GM20431 (cell line): ENCODE measurements around the gene SPNS3.

ENCODE experiments used
- in situ Hi-C: fragments of 300-500 bp; cut with MseI, MboI; formaldehyde crosslinking; loops from one replicate; pipeline ENCODE4 v1.15.0; 2020; ENCODE audit warnings: low sequenced_read_pairs; ENCODE audit not compliant: unreplicated experiment

Gene SPNS3

DNA sequence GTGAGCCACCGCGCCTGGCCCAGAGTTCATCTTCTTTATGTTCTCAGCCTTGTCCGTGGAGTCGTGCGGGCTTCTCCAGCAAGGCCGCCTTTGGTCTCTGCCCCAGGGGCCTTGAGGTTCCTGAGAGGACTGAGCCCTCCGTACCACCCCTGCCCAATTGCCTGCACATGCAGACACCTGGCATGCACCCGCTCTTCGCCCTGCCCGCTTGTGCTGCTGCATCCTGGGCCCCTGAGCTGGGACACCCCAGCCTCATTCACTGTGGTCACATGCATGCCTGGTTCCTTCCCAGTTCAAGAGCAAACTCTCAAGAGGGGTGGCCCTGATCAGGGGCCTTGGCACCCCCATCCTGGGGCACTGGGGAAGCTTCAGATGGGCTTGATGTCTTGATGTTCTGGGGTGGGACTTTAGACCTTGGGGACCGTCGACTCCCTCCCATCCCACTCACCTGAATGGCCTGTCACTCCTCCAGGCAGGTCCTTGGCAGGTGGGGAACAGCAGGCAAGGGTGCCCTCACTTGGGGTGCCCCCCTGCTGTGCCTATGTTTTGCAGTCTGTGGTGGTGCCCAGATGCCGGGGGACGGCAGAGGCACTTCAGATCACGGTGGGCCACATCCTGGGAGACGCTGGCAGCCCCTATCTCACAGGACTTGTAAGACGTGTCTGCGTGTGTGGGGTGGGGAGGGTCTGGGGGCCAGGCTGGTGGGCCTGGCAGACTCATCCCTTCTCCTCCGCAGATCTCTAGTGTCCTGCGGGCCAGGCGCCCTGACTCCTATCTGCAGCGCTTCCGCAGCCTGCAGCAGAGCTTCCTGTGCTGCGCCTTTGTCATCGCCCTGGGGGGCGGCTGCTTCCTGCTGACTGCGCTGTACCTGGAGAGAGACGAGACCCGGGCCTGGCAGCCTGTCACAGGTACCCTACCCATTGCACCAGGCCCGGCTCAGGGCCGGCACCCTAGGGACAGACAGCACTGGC, 52.2 kb downstream of the SPNS3 start:
- in situ Hi-C loops = no loop called here

DNA sequence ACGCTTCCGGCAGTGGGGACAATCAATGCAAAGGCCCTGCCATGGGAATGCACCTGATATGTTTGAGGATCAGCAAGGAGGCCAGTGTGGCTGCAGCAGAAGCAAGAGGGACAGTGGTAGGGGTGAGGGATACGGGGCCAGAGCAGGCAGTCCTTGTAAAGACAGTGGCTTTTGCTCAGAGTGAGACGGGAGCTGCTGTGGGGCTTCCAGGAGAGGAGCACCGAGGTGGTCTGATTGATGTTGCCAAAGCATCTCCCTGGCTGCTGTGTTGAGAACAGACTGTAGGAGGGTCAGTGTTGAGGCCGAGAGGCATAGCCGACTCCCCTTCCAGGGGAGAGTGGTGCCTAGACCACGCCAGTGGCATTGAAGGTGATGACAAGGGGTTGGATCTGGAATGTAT, 53.6 kb downstream of the SPNS3 start:
- in situ Hi-C loops = no loop called here

DNA sequence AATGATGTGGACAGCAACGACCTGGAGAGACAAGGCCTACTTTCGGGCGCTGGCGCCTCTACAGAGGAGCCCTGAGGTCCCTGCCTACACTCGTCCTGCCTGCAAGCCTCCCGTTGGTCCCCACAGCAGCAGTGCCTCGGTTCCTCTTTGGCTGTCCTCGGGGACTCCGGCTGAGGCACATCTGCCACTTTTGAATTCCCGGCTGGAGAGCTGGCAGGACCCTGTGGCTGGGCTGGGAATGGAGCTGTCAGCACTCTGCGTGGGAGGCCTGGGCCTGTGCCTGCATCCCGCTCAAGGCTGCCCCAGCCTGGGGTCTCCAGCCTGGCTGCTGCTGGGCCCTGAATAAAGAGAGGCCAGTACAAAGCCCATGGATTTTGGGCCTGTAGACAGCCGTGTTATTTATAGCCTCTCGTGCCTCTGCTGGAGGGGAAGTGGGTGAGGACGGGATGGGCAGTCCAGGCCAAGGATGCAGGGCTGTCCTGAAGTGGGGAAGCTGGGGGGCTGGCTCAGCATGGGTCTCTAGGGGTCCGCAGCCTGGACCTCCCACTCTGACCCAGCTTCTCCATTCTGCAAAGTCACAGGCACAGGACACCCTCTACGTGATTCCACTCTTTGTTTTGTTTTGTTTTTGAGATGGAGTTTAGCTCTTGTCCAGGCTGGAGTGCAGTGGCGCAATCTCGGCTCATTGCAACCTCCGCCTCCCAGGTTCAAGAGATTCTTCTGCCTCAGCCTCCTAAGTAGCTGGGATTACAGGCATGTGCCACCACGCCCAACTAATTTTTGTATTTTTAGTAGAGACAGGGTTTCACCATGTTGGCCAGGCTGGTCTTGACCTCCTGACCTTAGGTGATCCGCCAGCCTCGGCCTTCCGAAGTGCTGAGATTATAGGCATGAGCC, 54.3 kb downstream of the SPNS3 start:
- in situ Hi-C loops = no loop called here

DNA sequence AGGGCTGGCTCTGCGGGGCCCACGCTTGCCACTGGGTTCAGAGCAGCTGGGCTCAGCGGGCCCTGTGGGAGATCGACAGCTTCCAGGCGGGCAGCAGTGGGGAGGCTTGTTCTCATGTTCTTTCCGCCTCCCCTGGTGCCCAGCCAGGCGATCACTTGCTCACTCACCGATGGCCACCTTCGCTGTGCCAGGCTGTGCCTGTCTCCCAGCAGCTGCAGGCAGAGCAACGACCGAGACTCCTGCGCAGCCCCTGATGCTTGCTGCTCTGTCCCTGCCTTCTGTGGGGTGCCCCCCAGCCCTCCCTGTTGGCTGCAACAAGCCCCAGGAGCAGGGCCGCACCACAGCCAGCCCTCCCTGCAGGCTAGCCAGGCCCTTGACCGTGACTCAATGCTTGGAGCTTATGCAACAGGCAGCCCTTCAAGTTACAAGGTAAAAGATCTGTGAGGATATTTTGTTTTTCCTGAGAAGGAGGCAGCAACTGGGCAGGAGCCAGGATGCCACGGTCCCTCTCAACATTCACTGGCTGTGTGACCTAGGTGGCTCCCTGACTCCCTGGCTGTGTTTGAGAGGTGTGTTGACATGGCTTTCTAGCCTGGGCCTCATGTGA, 55.4 kb downstream of the SPNS3 start:
- in situ Hi-C loops = no loop called here

DNA sequence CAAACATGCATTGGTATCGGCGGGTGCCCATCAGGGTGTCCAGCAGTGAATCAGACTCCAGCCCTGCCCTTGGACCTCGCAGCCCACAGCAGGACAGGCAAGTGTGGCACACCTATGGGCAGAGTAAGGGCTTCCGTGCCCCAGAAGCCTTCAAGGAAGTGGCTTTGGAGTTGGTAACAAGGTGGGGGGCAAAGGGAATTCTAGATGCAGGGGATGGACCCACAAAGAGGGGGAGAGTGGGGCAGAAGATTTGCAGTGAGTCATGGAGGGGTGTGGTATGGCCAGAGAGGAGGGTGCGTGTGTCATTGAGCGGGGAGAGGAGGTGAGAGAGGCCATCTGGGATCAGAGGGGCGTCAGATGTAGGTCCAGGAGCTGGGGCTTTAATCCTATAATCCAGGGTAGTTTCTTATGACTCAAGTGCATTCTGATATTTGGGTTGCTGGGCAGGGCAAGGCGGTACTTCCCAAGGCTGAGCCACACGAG, 56.4 kb downstream of the SPNS3 start:
- in situ Hi-C loops = no loop called here

DNA sequence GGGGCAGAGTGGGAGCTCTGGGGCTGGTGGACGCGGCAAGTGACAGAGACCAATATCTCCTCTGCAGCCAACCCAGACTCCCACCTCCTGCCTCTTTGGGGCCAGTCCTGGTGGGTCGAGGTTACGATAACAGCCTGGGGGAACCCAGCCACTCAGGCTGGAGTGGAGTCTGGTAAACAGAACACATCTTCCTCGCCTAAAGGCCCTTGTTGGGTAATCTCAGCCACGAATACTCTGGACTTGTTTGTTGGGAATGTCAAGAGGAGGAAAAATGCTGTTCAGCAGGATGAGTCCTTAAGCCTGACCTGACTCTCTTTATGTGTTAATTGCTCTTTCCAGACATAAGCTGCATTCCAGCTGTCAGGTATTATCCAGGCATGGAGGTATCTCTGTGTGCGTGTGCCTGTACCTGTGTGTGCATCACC, 56.9 kb downstream of the SPNS3 start:
- in situ Hi-C loops = no loop called here

DNA sequence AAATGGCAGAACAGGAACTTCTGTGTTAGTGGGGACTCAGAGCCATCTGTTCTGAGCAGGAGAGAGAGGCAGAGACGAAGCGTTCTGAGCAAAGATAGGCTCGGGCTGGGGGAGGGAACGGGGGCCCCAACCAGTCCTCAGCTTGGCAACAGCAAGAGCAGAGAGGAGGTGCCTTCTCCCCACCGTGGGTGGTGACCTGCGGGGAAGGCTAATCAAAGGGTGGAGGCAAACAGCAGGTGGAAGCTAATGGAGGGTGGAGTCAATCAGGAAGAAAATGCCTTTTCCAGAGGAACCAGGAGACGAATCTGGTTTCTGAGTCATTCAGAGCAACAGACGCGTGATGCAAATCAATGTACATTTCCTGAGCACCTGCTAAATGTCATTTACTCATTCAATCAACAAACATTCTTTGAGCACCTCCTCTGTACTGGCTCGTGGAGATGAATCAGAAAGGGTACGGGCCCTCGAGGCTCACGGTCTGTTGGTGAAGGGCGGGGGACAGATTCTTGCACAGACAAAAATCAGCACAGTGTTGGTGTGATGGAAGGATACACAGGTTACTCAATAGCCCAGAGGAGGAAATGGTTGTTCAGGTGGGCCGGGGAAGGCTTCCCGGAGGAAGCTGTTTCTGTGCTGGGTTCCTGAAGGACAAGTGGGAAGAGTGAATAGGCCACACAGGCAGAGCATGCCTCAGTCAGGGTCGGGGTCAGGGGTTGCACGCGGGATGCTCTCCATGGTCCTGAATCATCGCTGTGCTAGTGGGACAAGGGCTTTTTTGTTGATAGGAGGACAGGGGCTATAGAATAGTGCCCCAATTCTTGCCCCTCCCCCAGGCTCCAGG, 59.2 kb downstream of the SPNS3 start:
- in situ Hi-C loops = no loop called here

DNA sequence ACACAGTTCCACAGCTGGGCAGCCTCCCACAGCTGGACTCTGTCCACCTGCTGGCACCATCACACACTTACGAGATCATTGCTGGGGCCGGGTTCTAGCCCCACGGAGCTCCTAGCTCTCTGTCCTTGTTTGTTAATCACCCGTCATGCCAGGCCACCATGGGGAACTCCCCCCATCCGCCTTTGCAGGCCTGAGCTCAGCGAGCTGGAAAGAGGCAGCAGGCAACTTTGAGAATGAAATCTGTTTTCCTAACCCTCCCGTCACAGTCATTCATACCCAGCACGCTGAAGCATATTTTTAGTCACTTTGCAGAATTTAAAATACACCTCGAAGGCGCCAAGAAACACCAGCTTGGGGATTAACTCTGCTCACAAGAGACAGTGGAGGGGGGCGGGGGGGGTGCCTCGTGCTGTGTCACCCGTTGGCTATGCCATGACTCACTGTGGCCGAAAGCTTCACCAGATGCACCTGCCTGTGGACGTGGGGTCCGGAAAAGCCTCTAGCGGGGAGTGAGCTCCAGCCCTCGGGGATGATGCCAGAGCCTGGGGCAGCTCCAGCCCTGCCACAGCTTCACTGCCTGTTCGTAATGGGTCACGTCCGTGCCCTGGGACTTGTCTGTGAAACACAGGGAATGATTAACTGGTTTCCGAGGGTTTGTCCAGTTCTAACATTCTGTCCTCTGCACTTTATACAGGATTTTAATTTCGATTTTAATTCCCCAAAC, 63.5 kb downstream of the SPNS3 start:
- in situ Hi-C loops = no loop called here

DNA sequence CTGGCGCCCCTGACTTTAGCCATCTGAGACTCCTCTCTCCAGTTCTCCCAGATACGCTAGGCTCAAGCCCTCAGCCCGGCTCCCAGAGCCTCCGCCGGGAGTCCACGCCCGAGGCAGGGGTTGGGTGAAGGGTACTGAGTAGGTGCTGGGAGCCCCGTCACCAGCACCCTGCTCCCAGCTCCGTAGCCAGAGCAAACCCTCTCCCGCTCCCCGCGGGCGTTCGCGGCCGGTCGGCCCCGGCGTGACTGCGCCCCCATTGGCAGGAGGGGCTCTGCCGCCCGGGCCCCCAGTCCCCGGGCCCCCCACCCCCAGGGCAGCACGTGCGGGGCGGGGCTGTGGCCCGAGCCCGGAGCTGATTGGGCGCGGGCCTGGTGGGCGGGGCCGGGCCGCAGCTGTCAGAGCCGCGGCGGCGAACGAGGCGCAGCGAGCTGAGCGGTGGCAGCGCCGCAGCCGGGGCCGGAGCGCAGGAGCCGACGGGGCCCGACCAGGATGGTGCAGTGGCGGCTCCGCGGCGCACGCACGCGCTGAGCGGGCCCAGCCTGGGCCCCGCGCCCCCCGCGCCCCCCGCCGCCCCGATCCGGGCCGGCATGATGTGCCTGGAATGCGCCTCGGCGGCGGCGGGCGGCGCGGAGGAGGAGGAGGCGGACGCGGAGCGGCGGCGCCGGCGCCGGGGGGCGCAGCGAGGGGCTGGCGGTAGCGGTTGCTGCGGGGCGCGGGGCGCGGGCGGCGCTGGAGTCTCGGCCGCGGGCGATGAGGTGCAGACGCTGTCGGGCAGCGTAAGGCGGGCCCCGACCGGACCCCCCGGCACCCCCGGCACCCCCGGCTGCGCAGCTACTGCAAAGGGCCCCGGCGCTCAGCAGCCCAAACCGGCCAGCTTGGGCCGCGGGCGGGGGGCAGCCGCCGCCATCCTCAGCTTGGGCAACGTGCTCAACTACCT, 65.0 kb downstream of the SPNS3 start, which contains the start of gene SPNS2:
SPNS2 (plus strand) TSS at position 421 of the 937 bp plus-strand sequence; CDS start at position 588, 167 bp downstream.
- in situ Hi-C loops = no loop called here

DNA sequence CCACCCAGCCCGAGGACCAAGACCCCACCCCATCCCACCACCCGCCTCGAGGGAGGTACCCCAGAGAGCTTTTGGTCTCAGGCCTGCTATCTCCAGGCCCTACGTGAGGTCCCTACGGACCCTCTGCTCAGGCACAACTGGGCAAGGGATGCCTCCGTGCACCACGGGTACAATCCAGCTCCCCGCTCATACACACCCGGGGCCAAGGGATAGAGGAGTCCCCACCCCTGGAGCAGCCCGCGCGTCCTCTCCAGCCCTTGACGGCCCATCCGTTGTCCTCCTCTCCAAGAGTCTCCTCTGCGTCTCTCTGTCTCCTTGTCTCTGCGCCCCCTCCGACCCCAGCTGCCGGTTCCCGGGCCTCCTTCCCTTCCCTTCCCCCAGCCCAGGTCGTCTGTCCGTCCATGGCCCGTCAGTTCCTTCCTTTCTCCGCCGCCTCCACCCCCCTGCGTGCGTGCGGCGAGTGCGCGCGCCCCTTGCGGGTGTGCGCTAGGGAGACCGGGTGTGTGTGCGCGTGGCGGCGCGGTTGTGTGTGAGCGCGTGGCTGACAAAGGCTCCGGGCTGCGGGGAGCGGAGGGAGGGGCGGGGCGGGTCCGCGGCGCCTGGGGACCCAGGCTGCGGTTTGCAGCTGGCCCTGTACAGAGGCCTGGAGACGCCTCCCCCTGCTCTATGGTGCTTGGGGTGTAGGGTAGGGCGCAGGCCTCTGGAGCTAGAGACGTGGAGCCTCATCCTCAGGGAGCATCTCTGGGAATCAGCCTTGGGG, 65.9 kb downstream of the SPNS3 start:
- in situ Hi-C loops = no loop called here

DNA sequence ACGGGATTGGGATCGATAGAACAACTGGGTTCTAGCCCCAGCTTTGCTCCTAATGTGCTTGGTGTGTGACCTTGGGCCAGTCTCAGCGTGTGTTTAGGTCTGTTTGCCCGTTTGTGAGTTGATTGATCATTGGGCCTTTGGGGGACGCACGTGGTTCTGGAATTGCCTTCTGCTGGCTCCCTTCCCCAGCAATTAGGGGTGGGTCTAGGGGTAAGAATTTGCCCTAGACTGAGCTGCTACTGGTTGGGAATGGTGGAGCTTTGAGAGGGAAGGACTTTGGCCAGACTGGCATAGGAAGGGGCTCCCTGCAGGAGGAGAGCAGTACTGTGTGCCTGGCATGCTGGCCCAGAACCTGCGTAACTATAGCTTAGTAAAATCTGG, 66.4 kb downstream of the SPNS3 start:
- in situ Hi-C loops = no loop called here

DNA sequence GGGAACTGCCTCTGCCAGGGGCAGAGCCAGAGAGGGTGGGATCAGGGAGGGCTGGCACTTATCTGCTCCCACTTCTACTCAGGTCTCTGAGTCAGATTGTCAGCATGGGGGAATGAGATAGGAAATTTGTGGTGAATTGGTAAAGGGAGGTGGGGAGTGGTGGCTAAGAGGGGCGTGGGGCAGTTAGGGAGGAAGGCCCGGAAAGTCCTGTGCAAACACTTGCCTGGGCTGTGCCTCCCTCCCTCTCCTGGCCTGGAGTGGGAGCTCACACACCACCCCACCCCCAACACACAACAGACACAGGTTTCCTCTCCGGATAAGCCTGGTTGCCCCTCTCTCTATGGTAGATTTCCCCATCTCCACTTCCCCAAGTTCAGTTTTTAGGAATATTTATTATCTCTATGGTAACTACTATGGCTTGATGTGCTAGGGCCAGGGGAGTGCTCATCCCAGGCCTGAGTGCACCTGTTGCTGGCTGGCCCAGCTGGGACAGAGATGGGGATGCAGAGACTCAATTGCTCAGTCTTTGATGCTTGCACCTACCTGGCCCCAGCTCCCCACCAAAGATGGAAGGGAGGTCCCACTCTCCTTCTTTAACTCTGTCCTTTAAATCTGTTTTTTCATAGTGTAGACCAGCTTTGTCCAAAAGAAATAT, 67.7 kb downstream of the SPNS3 start:
- in situ Hi-C loops = no loop called here

DNA sequence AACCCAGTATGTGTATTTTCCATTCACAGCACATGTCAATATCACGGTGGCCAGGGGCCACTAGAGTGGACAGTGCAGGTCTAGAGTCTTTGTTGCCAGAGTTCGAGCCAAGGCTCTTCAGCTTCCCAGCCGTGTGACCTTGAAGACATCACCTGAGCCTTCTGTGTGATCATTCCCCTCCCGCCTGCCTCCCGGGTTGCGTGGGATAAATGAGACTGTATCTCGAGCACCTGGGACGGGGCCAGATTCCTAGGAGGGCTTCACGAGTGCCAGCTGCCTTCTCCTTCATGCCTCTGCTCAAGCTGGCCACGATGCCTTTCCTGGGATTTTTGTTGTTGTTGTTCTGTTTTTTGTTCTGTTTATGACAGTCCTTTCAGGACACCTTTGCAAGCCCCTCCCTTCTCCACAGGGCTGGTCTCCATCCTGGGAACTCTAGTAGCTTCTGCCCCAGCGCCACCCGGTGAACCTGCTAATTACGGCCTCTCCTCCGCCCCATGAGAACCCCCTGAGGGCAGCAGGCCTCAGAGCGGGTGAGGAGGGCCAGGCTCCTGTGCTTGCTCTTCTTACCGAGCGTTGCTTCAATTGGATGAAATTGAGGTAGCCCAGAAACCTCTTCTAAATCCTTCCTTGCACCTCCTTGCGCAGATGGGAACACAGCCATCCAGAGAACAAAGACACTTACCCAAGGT, 68.9 kb downstream of the SPNS3 start:
- in situ Hi-C loops = no loop called here

DNA sequence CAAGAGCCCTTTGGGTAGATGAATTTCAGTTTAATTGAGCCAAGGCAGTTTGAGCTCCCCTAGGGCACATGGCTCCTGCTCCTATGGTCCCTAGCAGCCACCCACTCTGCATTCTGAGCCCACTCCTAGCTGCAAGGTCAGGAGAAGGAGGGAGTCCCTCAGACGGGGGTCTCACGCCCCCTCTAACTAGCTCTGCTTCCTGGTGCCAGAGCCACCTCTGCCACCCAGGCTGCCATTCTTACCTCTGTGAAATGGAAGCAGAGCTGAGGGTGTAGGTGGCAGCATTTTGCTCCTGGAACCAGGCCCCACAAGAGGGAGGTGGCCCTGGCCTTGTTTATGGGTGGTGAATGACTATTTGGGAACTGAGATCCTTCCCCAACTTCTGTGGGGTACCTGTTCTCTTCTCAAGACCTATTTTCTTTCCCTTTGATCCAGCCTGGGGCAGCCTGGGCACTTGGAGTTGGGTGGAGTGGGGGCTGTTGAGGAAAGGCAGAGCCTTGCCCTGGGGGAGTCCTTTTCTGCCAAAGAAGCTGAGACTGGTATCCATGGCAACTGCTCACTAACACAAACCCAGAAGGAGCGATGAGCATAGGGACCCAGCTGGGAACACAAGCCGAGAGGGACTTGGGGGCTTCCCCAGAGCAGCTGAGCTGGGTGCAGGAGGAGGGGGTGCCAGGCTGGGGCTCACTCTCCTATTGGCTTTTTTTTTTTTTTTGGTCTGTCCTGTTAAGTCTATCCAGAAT, 69.7 kb downstream of the SPNS3 start:
- in situ Hi-C loops = no loop called here

DNA sequence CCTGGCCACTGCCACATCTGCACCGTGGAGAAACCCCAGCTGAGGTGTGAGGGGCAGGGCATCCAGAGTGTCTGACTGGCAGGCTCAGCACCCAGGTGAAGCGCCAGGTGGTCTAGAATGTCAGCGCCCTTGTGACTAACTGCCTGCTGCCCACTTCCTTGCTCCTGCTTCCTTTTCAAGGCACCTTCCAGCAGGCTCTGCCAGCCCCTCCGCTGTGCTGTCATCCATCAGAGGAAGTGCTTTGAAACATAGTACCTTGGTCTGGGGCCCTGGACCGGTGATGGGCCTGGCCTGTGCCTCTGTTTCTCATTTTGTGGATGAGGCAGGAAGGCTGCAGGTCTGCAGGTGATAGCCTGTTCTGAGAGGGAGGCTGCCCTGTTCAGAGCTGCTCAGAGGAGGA, 70.4 kb downstream of the SPNS3 start:
- in situ Hi-C loops = no loop called here
